Activated effector memory CD4-positive, alpha-beta T cell treated with Interleukin-2 at 50 U/mL for 16 hours (primary cell): ENCODE results near the gene FSTL3.
A peak's percentile ranks its signal among the peaks of the same experiment; 100 is the strongest.

Experiments
- DNase-seq: peaks from one replicate; pipeline ENCODE4 v3.0.0-alpha.2; 2020

The FSTL3 gene

GRCh38 chr19:645912-646778, 30.0 kb upstream of the FSTL3 start:
- DNase-seq, result no peak

GRCh38 chr19:646779-647565, 29.2 kb upstream of the FSTL3 start:
- DNase-seq, result no peak

- no peak for DNase-seq
Measured at GRCh38 chr19:647566-648284, 28.5 kb upstream of the FSTL3 start.

- no peak for DNase-seq
Measured at GRCh38 chr19:648305-648704, 27.9 kb upstream of the FSTL3 start.

- DNase-seq, result no peak
Measured at GRCh38 chr19:648904-649801, 27.0 kb upstream of the FSTL3 start.

DNA sequence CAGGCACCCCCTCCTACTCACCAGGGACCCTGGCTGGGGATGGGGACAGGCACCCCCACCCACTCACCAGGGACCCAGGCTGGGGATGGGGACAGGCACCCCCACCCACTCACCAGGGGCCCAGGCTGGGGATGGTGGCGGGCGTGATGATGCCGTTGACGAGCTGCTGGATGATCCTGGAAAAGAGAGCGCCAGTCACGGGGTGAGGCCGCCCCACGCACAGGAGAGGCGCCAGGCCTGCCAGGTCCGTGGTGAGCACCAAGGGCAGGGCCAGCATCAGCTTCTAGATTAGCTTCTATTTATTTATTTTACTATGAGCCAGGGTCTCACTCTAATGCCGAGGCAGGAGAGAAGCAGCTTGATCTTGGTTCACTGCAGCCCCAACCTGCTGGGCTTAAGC, 26.1 kb upstream of the FSTL3 start:
- DNase-seq, result no peak

DNA sequence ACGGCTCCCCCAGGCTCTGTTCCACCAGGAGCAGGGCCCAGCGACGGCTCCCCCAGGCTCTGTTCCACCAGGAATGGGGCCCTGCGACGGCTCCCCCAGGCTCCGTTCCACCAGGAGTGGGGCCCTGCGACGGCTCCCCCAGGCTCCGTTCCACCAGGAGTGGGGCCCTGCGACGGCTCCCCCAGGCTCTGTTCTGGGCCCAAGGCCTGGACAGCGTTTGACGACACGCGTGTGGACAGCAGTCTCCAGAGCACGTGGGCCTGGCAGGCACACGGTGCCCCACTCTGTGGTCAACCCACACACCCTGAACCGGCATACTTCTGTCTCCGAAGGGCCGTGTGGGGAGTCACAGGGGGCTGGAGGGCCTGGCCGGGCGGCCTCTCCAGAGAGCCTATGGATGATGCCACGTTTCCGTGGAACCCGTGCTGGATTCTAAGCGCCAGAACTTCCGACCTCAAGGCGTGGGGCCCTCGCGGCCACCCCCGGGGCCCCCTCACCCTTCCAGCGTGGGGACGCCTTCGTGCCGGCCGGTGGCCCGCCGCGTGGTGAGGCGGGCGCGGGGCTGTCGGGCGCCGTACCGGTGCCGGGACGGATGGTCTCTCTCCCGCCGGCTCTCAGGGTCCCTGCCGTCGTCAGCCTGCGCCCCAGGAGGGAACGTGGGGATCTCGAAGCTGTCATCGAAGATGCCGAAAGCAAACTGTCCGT, 24.9 kb upstream of the FSTL3 start:
- no peak for DNase-seq

DNA sequence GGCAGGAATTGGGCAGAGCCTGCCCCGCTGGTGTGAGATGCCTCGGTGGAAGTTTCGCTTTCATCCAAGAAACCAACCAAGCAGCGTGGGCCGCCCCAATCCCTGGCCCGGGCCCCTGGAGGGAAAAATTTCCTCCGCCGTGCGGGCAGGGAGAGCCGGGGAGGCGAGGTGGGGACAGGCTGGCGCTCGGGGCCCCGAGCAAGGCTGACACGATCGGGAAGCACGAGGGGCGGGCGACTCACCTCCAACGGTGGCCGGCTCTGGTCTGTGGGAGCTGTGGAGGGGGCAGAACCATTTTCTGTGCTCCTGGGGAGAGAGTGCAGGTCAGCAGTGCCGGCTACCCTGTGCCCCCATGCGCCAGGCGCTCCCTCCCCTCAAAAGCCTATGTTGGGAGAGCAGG, 24.2 kb upstream of the FSTL3 start:
- DNase-seq, result no peak

- no peak for DNase-seq
Measured at GRCh38 chr19:652467-653389, 23.5 kb upstream of the FSTL3 start.

- DNase-seq, result no peak
Measured at GRCh38 chr19:653425-653824, 22.8 kb upstream of the FSTL3 start.

- DNase-seq, result no peak
Measured at GRCh38 chr19:655691-656090, 20.5 kb upstream of the FSTL3 start.

DNA sequence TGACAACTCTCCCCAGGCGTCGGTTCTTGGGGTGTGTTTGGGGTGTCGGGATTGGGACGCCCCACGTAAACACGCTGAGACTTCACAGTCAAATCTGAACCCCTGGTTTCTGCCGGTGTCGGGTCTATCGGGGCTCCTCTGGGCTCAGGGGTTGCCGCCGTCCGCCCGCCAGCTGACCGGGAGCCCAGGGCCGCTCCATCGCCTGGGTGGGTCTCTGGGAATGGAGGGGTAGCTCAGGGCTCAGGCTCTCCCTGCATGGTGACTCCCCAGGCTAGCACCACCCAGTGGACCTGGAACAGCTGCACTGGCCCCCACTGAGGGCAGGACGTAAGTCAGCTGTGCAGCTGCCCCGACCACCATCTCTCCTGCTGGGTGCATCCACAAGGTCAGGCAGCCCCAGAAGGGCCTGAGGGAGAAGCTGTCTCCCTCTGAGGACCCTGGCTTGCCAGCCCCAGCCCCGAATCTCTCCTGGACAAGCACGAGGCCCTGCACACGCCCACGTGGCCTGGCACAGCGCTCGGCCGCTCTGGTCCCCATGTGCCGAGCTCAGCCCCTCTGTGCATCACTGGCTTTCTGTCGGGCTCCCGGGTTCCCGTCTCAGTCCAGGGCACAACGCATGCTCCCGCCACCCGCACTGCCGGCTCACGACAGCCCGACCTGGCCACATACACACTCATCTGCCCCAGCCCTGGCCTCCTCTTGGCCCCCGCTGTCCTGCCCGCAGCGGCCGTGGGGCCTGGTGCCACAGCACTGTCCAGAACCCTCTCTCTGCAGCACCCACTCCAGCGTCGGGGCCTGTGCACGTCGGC, 19.2 kb upstream of the FSTL3 start:
- no peak for DNase-seq

DNA sequence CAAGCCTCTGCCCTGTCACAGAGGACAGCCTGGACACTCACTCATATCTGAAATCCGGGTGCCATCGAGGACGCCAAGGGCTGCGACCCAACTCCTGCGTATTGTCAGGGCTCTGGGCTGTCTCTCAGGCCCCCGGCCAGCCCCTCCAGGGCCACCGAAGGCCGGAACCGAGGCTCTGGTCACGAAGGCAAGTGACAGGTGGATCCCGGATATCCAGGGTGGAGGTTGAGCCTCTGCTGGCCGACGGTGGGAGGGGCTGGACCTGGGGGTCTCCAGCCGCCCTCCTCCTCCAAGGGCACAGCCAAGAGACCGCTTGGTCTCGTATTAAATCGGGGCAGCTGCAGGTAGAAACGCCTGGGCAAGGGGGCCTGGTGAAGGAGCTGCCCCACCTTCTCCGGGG, 18.6 kb upstream of the FSTL3 start:
- DNase-seq, result no peak

GRCh38 chr19:658059-658839, 17.9 kb upstream of the FSTL3 start:
- no peak for DNase-seq

GRCh38 chr19:658916-659839, 17.0 kb upstream of the FSTL3 start:
- DNase-seq, result peak; percentile 38

GRCh38 chr19:660793-661426, 15.3 kb upstream of the FSTL3 start:
- no peak for DNase-seq
